G401 (cell line): Measurements from ENCODE around the gene ZFYVE27. TPM values are rescaled to one million over a fixed set of nuclear protein-coding genes. Genes with fewer than 3 reads are reported as not detected.
"Not testable (repeated sequence)": the region's sequence is repeated elsewhere in the genome, so short reads cannot be mapped to it uniquely, and the experiment has no call there.

ENCODE experiments used
- DNase-seq: peaks from one replicate; pipeline ENCODE4 v3.0.0-alpha.2; 2015; ENCODE audit warnings: low spot score
- in situ Hi-C: cut with HindIII; loops from 2 replicates; pipeline ENCODE4 v1.10.0; 2016; ENCODE audit warnings: low sequenced_read_pairs, mixed read lengths
- total RNA-seq: library from RNA; depleted of rRNA; stranded (reverse); fragments of >200 nt; shearing (Covaris generic); gene quantifications from 2 replicates; pipeline ENCODE4 v1.2.3, GENCODE V29; 2014; rRNA removed

ZFYVE27 gene, protein sequence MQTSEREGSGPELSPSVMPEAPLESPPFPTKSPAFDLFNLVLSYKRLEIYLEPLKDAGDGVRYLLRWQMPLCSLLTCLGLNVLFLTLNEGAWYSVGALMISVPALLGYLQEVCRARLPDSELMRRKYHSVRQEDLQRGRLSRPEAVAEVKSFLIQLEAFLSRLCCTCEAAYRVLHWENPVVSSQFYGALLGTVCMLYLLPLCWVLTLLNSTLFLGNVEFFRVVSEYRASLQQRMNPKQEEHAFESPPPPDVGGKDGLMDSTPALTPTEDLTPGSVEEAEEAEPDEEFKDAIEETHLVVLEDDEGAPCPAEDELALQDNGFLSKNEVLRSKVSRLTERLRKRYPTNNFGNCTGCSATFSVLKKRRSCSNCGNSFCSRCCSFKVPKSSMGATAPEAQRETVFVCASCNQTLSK
- total RNA-seq: 21.8 and 24.8 TPM in 2 replicates

DNA sequence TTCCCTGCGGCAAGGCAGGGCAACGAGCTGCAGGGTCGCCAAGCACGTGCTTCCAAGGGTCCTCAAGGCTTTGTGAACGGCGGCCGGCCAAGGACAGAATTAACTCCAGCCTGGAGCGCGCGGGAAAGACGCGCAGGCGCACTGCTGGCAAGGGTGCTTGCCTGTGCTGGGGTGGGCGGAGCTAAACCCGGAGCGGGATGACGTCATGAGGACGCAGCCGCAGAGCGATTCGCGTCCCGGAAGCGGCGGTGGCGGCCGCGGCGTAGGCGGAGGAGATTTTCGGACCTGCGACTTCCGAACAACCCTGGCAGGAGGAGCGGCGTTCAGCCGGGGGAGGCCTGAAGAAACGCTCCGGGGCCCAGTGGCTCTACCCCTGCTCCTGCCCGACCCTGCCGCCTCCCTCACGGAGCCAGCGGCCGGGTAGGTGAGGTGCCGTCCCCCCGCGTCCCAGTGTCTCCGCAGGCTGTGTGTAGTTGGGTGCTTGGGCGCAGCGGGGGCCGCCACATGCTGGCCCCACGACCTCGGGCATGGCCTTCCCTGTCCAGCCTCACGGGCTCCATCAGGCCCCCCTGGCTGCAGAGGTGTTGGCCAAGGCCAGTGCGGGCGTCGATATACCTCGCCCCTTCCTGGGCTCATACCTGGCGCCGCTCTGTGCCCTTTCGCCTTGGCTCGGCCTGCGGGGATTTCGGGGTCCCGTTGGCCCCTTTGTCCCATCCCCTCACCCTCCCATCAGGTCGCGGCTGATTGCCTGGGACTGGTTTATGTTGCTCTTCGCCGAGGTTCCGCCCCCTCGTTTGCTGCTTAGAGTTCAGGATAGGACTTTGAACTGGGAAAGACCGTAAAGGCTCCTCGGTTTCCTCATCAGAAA lies at the start of gene ZFYVE27:
Gene ZFYVE27 (plus strand): TSS at position 227 of the 868 bp plus-strand sequence. CDS start 1,350 bp downstream, outside the sequence.
- in situ Hi-C loops: no loop called here
- DNase-seq: peak; percentile 92

DNA sequence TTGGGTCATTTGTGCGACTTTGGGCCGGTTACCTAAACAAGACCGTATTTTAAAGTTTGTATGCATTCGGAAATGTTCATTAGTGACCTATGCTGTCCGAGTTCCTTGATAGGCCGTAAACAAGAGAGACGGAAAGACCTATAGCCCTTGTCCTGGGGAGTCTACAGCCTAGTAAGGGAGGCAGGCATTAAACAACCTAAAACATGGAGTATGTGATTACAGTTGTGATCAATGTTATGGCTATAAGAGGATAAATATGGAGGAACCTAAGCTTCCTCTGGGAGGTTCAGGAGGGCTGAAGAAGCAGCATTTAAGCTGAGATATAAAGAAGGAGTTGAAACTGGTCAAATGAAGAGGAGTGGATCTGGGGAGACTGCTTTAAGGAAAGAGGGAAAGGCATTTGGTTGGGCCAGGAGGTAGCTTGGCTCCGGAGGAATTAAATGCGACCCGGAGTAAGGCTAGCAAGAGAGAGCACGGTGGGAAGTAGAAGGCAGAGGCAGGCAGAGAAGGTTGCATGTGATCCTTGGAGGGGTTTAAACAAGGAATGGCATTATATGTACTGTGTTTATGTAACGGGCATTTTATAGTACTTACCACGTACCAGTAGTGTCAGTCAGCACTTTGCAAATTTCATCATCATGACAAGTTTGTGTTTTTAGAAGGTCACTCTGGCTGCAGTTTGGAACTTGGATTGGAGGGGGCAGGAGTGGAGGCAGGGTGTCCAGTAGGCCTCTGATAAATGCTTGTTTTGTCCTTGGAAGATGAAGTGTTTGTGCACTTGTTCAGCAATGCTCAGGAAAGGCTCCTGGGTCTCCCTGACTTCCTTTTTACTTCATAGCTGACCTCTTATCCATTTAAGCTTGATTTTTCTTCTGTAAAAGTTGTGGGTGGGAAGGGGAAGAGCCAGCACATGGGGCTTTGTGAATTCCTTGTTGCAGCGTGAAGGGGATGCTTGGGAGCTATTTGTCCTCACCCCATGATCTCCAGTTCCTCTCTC lies 48.8 kb upstream of the ZFYVE27 start:
- peak; percentile 42 for DNase-seq
- in situ Hi-C loops: loop anchor here (5.0 kb wide), 1 partner anchor 39 kb away; no protein-coding TSS in a partner anchor

- no peak for DNase-seq
- in situ Hi-C loops: loop anchor here (5.0 kb wide), 1 partner anchor 38 kb away; no protein-coding TSS in a partner anchor
Observed at GRCh38 chr10:97689559-97690020, 47.3 kb upstream of the ZFYVE27 start.

GRCh38 chr10:97690133-97690532 lies 46.8 kb upstream of the ZFYVE27 start:
- no peak for DNase-seq
- in situ Hi-C loops: no loop called here

DNA sequence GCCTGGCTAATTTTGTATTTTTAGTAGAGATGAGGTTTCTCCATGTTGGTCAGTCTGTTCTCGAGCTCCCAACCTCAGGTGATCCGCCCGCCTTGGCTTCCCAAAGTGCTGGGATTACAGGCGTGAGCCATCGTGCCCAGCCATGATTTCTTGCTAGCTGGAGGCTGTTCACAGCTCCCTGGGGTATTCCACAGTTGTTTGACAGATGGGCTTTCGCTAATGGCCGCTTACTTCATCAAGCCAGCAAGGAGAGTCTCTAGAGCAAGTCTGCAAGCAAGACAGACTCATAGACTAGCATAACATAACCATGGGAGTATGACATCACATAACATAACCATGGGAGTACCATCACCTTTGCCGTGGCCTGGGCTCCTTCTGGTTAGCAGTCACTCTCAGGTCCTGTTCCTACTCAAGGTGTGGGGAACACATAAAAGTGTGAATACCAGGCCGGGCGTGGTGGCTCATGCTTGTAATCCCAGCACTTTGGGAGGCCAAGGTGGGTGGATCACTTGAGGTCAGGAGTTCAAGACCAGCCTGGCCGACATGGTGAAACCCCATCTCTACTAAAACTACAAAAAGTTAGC lies 38.8 kb upstream of the ZFYVE27 start:
- DNase-seq, in situ Hi-C loops: not testable (repeated sequence)

DNA sequence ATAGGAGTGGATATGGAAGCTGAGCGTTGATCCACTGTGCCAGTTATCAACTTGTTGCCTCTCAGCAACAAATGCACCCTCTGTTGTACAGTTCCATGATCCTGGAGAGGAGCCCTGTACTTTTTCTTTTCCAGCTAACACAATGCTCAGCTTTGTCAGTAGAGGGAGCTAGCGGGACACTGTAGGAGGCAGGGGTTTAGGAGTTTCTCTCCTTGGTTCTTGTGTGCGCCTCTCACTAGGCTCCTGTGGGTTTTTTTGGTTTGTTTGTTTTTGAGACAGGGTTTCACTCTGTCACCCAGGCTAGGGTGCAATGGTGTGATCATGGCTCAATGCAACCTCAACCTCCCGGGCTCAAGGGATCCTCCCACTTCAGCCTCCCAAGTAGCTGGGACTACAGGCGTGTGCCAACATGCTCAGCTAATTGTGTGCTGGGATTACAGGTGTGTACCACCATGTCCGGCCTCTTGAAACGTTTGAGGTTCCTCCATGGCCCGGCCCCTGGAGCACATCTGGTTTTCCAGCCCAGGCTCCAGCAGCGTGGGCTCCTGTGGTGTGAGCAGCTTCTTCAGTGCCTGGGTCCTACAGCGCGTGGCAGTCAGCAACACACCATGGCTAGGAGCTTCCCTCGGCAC lies 35.4 kb upstream of the ZFYVE27 start:
- DNase-seq: peak; percentile 73
- in situ Hi-C loops: no loop called here

GRCh38 chr10:97703398-97704067 lies 33.4 kb upstream of the ZFYVE27 start:
- DNase-seq: no peak

DNA sequence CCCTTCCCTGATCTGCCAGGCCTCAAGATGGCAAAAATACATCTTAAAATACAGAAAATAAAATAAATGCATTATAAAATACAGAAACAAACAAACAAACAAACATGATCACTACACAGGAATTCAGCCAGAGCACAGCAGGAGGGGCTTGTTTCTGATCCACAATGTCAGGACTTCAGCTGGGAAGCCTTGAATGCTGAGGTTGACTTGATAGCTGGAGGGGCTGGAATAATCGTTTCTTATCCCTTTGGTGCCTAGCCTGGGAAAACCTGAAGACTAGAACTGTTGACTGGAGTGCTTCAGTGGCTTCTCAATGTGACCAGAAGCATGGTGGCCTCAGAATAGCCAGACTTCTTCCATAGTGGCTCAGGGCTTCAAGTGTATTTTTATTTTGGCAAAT lies 32.6 kb upstream of the ZFYVE27 start:
- DNase-seq: no peak
- in situ Hi-C loops: no loop called here

More at GRCh38 chr10:97703398-97704067, 33.4 kb upstream of the ZFYVE27 start:
- in situ Hi-C loops: no loop called here

- no peak for DNase-seq
- in situ Hi-C loops: no loop called here
Observed at GRCh38 chr10:97705006-97705670, 31.8 kb upstream of the ZFYVE27 start.

- no peak for DNase-seq
- in situ Hi-C loops: no loop called here
Observed at GRCh38 chr10:97707134-97707861, 29.6 kb upstream of the ZFYVE27 start.

DNA sequence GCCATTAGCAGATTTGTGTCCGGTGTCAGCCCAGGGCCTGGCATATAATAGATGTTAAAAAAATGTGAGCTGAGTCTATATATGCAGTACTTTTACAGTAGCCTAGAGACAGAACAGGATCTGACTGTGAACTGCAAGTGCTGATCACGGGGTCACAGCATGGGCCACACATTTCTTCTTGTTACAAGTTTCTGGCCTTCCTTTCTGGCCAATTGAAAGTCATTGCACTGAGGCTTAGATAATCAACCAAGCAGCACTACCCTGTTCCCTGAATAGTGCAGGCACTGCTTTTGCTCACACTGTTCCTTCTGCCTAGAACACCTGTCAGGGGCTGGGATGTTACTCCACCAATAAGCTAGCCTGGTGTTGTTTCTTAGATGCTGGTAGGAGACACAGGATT lies 28.8 kb upstream of the ZFYVE27 start:
- in situ Hi-C loops: no loop called here
- no peak for DNase-seq

GRCh38 chr10:97708976-97709946 lies 27.7 kb upstream of the ZFYVE27 start:
- in situ Hi-C loops: no loop called here
- DNase-seq: peak; percentile 65

DNA sequence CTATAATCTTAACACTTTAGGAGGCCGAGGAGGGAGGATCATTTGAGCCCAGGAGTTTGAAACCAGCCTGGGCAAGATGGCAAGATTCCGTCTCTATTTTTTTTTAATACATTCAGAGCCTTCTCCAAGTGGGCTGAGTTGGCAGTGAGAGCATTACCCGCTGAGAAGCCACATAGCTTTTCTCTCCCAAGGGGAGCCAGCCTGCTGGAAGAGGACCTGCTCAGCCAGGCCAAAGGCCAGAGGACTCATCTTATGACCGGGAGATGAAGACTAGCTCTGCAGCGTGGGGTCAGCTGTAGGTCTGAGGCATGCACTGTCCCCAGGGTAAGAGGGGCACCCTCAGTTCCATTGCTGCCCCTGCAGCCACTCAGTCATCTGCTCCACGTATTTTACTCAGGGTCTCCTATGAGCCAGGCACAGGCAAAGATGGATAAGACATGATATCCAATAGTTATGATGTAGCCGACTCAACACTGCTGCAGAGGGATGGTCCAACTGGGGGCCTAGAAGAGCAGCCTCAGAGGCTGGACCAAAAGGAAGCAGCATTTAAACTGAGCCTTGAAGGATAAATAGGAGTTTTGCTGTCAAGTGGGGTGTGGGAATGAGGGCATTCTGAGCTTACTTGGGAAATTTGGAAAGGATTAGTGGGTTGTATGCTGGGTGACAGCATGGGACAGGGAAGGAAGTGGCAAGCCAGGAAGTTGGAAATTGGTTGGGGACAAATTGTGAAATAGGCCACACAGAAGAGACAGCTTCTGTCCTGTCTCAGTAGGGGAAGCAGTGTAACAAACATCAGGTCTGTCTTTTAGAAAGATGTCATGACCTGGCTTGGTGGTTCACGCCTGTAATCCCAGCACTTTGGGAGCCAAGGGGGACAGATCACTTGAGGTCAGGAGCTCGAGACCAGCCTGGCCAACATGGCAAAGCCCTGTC lies 25.0 kb upstream of the ZFYVE27 start:
- no peak for DNase-seq
- in situ Hi-C loops: no loop called here

GRCh38 chr10:97713339-97713825 lies 23.5 kb upstream of the ZFYVE27 start, which contains the start of gene MARVELD1:
MARVELD1 (plus strand) TSS chr10:97713730; CDS start chr10:97713877, 147 bp downstream.
- peak; percentile 45 for DNase-seq

More at GRCh38 chr10:97713339-97713825, 23.5 kb upstream of the ZFYVE27 start, which contains the start of gene MARVELD1:
- in situ Hi-C loops: no loop called here
